ENCODE measurements around the gene PRKN.

PRKN gene

DNA sequence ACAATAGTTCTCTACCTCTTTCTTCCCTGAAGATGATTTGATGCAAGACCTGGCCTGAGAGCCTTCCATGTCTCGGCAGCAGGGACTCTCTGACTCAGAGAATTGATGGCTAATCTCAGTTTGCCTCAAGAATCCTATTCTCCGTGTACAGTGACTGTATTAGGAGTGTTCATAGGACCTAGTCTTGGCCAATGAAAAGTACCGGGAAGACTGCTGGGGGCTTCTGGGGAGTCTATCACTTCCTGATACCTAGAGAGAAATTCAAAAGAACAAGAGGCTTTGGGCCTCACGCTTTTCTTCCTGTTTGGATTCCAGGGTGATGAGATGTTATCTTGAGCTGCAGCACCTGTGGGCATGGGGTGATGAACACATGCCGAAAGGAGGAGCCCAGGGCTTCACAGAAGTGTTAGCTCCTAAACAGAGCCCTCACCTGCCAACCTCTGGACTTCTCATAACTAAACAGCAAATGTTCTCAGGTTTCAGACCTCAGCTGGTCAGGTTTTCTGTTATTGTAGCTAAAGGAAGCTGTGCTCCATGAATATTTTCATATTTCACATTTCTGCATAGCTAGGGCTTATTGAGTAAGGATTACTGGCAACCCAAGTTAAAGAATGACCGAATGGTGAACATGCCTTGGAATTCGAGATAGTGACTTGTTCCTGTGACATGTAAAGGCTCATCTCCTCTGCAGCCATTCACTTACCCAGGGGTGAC lies 1130.6 kb downstream of the PRKN start:
- no peak for DNase-seq (ENCODE audit: low spot score)

DNA sequence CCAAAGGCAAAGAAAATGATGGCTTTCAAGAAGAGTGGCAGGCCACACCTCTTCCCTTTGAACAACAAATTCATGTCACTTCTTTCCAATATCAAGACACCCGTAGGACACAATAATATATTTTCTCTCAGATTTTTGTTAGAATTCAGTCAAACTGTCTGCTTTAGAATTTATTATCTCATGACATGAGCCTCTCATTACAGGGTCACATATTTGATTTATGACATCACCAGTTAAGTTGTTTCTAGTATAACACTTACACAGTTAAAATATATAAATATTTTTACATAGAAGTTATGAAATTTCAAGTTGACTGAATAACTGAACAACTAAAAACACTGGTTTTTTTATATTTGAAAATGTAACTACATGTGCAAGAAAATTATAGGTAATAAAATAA lies 1133.2 kb downstream of the PRKN start:
- no peak for DNase-seq (ENCODE audit: low spot score)

DNA sequence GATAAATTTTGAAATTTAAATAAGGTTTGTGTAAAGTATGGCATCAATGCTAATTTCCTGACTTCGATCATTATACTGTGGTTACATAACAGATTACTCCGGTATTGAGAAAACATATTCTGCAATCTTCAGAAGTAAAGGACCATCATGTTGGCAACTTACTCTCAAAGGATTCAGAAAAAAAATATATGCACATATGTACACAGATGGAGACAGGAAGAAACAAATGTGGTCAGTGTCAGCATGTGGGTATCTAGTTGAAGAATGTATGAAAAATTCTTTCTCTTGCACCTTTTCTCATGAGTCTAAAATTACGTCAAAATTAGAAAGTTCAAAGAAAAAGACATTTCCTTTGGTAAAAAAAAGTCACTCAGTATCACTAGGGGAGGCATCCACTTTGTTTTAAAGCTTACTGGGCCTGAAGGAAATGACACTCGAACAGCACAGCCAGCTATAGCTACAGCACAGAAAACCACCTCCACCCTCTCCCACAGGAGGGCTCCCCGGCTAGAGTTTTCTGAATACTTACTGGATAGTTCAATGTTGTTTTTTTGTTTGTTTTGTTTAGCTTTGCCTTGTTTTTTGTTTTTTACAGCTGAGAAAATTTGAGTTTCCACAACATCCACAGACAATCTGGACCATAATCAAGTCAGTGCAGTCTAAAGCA lies 1136.5 kb downstream of the PRKN start:
- DNase-seq (ENCODE audit: low spot score), result no peak

DNA sequence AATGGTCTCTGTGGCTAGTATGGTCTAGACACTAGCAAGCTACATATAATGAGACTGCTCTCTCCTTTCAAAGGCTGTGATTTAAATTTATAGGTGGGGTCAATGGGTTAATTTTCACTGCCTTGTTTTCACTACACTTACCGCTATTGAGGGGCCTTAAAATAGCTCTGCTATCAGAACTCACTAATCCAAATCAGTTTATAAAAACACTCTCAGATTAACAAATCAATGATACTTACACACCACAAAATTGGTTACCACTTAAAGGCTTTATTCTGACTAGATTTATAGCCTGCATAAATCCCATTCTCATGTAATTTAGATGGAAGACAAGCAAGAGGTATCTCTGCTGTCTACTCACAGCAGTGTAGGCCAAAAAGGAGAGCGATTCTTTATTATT lies 1140.7 kb downstream of the PRKN start:
- DNase-seq (ENCODE audit: low spot score), result no peak

DNA sequence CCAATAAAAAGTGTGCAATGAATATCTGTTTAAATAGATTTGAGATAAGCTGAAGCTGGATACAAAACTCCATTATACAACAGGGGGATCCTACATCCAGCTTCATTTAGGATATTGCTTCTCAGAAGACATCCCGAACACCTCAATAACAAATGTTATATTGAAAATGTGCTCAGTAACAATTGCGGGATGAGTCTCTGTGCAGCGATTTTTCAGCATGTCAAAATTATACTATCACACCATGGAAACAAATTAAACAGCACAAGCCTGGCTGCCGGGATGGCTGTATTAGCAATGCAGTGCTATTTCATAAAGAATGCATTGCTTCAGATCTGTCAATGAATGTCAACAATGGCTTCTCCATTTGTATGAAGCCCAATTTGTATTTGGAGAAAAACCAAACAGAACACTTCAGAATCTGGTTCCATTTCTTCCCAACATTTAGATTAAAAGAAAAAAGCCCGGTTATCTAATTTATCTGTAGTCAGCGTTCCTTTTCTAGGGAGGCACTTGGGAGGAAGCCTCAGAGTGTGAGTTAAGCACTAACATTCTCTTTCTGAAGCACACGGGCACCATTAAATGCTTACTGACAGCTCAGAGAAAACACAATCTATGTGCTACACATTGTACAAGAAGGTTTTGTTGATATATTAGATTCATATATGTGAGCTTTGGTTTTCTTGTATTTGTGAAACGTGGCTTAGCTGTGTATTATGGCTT lies 1142.8 kb downstream of the PRKN start:
- DNase-seq (ENCODE audit: low spot score), result no peak

DNA sequence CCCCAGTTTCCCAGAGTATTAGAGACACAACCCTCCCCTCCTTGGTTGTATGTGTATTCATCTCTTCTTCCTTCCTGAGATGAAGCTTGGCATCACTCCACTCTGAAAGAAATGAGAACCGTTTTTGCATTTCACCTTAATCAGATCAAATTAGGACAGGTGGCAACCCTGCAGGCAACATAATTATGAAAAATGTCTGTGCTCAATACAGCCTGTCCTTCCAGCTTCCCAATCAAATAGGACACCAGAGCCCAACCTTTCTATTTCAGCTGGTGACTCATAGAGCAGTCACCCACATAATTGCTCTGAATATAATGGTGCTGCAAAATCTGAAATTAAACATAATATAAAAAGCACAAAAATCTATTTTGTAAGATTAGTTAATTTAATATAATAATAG lies 1143.5 kb downstream of the PRKN start:
- no peak for DNase-seq (ENCODE audit: low spot score)

DNA sequence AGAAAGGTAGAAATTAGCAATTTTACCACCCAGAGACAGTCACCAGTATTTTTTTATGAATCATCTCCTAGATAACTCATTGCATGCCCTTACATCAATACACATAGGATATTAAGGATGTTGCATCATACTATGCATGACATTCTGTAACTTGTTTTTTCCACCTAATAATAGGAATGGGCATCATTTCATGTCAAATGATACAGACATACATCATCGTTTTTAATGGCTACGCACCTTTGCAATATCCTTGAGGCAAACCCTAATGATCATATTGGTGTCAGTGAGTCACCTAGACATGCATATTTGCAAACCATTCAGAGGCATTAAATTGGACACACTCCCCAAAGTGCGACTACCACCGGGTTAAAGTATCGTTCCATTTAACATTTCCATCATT lies 1144.0 kb downstream of the PRKN start:
- DNase-seq (ENCODE audit: low spot score), result no peak

DNA sequence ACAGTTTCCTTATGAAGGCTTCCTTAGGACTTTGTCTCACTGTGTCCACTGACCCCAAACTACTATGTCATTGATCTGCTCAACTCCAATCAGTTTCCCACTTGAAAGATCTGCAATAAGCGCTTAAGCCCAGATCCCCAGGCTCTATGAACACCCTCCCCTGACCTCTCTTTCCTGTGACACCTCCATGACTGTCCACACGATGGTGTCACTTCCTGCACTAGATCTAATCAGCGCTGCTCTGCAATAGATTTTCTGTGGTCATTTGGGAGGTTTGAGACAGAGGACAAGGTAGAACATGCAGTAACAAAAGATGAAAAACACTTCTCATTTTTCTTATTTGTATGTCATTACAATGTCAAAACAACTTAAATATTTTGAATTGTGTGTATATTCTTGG lies 1149.1 kb downstream of the PRKN start:
- DNase-seq (ENCODE audit: low spot score), result no peak

DNA sequence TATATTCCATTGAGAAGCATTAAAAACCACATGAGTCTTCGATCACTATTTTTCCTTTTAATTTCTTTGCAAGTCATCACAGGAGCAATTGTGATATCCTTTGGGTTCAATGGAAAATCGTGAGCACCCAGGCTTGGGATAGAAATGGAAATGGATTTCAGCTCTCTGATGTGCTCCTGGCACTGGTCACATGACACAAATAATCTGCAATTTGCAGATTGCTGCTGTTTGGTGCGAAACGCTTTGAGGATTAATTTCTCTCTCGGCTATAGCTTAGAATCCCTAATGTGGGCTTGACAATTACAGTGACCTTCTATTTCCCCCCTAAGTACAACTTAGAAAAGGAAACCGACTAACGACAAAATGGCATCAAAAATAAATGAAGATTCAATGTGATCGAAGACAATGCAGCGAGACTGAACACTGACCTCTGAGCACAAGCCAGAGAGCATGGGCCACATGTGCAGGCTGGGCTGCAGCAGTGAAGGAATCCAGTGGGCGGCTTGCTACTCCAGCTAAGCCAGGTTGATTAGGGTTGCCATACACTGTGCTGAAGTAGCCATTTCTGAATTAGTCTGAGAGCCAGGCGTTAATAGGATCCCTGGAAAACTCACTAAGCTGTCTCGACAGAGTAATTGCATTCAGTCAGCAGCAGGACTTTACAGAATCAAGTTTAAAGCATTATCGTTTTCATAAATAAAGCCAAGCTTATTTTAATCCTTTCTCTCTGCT lies 1151.9 kb downstream of the PRKN start:
- DNase-seq (ENCODE audit: low spot score), result no peak

DNA sequence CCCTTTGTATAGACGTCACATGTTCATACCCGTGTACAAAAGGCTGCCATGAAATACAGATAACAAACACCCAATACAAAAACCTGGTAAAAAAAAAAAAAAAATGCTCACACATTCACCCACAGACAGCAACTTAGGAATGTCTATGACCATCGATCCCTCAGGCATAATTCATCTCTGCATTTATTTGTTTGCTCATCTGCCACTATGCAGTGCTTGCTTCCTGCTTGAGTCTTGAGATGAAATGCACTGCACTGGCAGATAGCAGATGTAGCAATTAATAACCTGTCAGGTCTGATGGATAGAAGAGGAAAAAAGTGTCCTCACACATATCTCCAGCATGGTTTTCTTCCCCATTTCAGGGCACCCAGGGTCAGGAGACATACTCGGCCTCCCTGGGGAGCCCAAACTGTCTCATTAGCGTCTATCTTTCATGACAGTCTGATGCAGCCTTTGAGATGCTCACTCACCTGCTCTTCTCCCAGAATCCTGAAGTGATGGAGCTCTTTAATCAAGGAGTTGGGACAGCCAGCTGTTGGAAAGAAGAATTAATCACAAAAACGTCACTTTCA lies 1158.6 kb downstream of the PRKN start:
- DNase-seq (ENCODE audit: low spot score), result no peak

DNA sequence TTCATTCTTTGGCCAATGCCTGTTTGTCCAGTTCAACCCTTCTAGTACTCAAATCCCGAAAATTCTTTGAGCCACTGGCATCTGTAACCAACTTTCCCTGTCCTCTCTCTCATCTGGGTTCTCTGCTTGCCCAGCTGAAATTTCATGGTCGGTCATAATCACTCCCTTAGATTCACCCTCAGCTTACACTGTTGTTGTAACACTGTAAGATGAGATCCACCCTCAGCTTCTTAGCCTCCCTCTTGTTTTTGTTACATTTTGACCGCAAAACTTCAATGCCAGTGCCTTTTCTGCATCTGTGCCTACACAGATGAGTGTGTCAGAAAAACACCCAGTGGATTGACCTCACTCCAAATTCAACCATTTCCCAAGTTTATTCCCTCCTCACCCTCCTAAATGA lies 1162.6 kb downstream of the PRKN start:
- DNase-seq (ENCODE audit: low spot score), result no peak

DNA sequence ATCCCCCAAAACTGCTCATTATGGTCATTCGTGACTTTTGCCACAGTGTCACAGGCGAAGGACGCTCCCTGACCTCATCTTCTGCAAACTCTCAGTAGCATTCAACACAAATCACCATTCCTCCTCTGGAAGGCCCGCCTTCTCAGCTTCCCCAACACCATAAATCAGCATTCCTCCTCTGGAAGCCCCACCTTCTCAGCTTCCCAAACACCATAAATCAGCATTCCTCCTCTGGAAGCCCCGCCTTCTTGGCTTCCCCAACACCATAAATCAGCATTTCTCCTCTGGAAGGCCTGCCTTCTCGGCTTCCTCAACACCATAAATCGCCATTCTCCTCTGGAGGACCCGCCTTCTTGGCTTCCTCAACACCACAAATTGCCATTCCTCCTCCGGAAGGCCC lies 1165.7 kb downstream of the PRKN start:
- no peak for DNase-seq (ENCODE audit: low spot score)

DNA sequence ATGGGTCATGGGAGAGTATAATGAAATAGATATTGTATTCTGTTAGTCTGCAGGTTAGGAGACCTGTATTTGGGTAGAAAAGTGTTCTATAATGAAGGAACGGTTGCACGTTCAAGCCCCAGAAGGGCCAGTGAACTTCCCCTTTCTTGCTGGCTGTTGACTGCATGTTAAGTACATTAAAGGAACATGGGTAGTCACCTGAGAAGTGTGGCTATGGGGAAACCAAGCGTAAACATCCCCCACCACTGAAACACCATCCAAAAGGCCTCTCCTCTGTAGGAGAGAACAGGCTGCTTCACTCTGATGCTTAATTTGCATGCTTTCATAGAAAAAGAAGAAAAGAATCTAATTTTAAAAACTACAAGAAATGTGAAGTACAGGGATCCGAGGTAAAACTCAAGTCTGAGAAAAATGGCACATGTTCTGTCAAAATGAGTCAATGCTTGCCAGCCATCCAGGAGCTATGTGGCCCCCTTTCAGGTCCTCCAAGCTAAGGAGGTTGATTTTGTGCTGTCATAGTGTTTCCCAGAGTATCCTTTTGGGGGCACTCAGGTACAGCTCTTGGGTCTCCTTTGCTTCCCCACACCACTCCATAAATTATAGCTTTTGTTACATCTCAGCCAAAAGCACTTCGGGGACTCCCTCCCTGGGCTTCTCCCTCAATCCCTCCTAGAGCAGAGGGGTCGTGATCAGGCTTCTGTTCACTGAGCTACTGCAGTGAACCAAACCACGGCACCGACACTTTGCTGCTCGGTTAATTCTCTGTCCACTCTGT lies 1170.0 kb downstream of the PRKN start:
- no peak for DNase-seq (ENCODE audit: low spot score)

DNA sequence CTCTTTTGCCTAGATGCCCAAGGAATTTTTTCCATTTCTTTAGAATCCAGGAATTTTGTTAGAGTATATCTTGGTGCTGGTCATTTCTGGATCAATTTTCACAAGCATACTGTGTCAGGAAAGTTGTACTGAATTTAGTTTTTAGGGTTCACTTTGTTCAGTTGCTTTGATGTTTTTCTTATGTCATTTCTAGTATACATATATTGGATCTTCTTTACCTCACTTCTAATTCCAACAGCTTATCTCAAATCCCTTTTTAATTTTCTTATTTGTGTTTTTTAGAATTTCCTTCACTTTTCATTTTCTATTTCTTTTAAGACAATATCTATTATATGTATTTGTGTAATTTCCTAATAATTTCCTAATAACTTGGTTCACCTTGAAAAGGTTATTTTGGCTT lies 1172.7 kb downstream of the PRKN start:
- no peak for DNase-seq (ENCODE audit: low spot score)

DNA sequence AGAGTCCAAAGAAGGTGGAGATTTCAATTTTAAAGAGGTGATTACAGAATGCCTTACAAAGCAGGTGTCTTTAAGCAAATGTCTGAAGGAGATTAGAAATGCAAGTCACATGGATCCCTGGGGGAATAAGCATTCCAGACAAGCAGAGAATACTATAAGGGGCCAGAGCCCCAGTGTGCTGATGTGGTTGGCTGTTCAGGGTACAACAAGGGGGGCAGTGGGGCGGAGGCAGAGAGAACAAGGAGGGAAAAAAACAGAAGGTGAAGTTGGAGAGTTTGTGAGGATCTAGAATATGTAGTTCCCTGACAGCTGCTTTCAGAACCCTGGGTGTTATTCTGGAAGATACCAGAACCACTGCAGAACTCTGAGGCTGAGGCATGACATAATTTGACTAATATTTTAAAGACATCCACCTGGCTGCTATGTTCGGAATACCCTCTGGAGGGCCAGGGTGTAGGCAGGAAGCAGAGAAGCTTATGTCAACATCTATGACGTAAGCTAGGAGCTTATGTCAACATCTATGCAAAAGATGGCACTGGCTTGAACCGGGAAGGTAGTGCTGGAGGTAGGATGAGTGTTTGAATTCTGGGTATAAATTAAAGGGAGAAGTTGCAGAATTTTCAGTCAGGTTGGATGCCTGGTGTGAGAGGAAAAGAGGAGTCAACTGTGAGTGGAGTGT lies 1177.5 kb downstream of the PRKN start:
- no peak for DNase-seq (ENCODE audit: low spot score)

DNA sequence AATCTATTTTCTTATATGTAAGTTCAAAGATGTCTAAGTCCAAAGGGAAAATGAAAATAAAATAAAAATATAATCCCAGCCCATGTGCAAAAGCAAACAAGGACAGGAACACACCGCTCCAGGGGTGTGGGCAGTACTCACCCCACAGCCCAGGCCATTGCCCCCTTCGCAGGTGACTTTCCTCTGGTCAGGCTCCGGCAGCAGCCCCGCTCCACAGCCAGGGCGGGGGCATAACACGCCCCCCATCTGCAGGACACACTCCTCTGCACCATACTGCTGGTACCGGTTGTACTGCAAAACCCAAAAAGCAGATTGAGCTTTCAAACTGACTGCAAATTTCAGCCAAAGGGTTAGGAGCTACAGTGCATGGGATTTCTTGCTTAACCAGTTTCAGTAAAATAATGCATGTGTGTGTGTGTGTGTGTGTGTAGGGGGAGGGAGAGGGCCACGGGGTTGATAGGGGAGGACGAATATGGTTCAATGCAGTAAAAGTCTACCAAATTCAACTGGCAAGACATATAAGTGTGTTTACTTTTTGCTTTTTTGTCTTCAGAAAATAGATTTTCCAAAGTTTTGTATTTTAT lies 1178.8 kb downstream of the PRKN start:
- no peak for DNase-seq (ENCODE audit: low spot score)

DNA sequence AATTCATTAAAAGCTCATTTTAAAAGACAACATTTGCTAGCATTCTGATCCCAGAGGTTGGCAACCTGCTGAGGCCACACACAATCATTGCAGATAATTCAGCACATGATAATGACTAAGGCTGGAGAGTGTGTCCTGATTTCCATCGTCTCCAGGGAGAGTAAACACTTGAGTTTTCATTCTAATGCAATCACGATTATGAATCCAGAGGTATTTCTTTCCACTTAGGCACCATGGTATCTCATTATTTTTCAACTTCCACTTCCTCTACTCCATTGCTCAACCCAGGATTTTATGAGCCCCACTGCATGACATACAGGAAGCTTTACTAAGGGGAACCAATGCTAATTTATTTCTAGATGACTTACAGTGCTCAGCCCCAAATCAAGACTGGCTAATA lies 1179.9 kb downstream of the PRKN start:
- no peak for DNase-seq (ENCODE audit: low spot score)

DNA sequence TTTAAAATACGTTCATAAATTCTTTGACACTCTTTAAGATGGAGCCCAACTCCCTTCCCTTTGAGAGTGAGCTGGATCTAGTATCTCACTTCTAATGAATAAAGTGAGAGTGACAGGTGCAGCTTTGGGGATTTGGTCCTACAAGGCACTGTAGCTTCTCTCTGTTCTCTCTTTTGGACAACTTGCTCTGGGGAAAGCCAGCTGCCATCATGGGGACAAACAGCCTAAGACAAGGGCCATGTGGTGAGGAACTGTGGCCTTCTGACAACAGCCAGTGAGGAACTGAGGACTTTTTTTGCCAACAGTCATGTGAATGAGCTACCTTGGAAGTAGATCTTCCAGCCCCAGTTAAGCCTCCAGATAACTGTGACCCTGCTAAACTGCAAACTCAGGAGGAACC lies 1180.9 kb downstream of the PRKN start:
- no peak for DNase-seq (ENCODE audit: low spot score)

DNA sequence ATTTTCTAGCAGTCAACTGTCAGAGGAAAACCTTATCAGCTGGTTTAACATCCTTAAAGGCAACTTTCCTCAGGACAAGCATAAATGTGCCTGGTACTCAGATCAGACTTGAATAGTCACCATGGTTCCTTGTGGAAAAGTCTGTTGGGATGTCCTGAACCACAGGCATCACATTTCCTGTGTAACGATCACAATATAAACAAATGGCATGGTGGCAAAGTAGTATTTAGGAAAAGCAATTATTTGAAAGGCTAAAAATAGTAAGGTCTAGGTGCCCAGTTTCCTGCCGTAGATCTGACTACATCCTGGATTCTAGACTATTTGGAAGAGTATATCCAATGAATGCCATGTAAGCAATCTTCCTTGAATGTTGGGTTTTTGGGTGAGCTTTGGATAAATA lies 1181.8 kb downstream of the PRKN start:
- no peak for DNase-seq (ENCODE audit: low spot score)

DNA sequence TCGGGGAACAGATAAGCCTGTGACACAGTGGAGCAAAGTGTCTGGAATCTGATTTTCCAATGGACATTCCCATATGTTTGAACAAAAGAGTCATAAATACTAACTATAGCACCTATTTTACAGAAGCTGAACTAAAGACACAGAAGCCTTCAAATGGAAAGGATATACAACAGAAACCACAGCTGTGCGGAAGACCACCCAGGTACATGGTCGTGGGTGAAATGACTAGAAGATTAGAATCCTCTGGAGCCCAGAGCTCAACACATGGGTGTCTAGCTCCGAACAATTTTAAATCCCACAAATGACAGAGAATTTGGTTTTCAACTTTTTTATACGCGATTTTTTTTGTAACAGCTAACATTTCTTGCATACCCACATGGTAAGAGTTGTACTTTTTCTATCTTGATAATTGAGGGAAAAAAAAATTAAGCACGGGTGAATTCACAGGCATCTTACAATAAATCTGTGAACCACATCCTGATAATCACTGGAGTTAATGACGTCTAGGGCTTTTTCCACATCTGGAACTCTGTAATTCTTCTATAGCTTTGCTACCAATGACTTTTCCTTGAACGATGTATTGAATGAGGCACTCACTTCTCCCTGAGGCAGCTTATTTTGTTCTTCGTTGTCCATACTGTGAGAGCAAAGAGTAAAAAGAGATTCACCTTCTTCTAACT lies 1182.6 kb downstream of the PRKN start:
- no peak for DNase-seq (ENCODE audit: low spot score)

All from CD4-positive, alpha-beta T cell treated with Interleukin-6 at 100 ng/mL for 8 hours (primary cell).